HG03280 (cell line): ENCODE results near the gene DMRT3.

Experiments used
- ATAC-seq: cut with Tn5 transposase; IDR thresholded peaks from one replicate; pipeline ENCODE4 v1.9.1; 2021; ENCODE audit warnings: mild to moderate bottlenecking, moderate library complexity; ENCODE audit not compliant: unreplicated experiment

DMRT3 gene

GRCh38 chr9:970151-970996 is 6.1 kb upstream of the DMRT3 start:
- ATAC-seq = no peak

- no peak for ATAC-seq
Observed at GRCh38 chr9:971901-972500, 4.5 kb upstream of the DMRT3 start.

- no peak for ATAC-seq
Observed at GRCh38 chr9:972501-973294, 3.8 kb upstream of the DMRT3 start.

- no peak for ATAC-seq
Observed at GRCh38 chr9:973295-973834, 3.1 kb upstream of the DMRT3 start.

GRCh38 chr9:974031-974995 is 2.1 kb upstream of the DMRT3 start:
- no peak for ATAC-seq

GRCh38 chr9:974996-975739 is 1.3 kb upstream of the DMRT3 start:
- ATAC-seq = no peak

GRCh38 chr9:975740-976257 is 656 bp upstream of the DMRT3 start:
- no peak for ATAC-seq

GRCh38 chr9:976943-977837 is 735 bp downstream of the DMRT3 start:
- ATAC-seq = no peak

GRCh38 chr9:977838-978830 is 1.7 kb downstream of the DMRT3 start:
- ATAC-seq = no peak

- ATAC-seq = no peak
Observed at GRCh38 chr9:979983-980382, 3.5 kb downstream of the DMRT3 start.

- no peak for ATAC-seq
Observed at GRCh38 chr9:980640-981039, 4.2 kb downstream of the DMRT3 start.

- no peak for ATAC-seq
Observed at GRCh38 chr9:981491-981898, 5.0 kb downstream of the DMRT3 start.

GRCh38 chr9:982394-983230 is 6.2 kb downstream of the DMRT3 start:
- ATAC-seq = no peak

- peak; percentile 62 for ATAC-seq
Observed at GRCh38 chr9:994005-994404, 17.6 kb downstream of the DMRT3 start.

GRCh38 chr9:995192-995591 is 18.7 kb downstream of the DMRT3 start:
- ATAC-seq = no peak

- no peak for ATAC-seq
Observed at GRCh38 chr9:995781-996180, 19.3 kb downstream of the DMRT3 start.
